Endometrial microvascular endothelial cells (primary cell): ENCODE results near the gene DGKD. TPM values are rescaled to one million over a fixed set of nuclear protein-coding genes. Genes with fewer than 3 reads are reported as not detected.
"Not testable (repeated sequence)": the region's sequence is repeated elsewhere in the genome, so short reads cannot be mapped to it uniquely, and the experiment has no call there.

Experiments used
- in situ Hi-C: cut with HindIII; loops from 2 replicates; pipeline ENCODE4 v1.10.0; 2017; ENCODE audit warnings: low sequenced_read_pairs, low pct_unique_long_range_greater_than_20kb; ENCODE audit errors: inconsistent ontology term
- total RNA-seq: library from RNA; depleted of rRNA; stranded (reverse); fragments of >200 nt; gene quantifications from one replicate; pipeline ENCODE4 v1.2.3, GENCODE V29; 2015; ENCODE audit errors: inconsistent ontology term

The DGKD gene
- total RNA-seq, 1 donor from 2014 or later = 4.7 TPM

DNA sequence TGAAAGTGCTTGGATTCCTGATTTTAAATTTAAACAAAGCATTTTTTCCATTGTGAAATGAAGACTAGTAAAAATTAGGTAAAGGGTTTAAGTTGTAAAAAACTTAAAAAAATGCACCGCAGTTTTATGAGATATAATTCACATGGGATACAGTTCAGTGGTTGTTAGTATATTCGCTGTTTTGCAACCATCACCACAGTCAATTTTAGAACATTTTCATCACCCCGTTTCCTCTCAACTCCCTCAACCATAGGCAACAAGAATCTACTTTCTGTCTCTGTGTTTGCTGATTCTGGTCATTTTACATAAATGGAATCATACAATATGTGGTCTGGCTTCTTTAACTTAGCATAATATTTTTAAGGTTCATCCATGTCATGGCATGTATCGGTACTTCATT, 4.0 kb downstream of the DGKD start:
- in situ Hi-C loops = no loop called here

DNA sequence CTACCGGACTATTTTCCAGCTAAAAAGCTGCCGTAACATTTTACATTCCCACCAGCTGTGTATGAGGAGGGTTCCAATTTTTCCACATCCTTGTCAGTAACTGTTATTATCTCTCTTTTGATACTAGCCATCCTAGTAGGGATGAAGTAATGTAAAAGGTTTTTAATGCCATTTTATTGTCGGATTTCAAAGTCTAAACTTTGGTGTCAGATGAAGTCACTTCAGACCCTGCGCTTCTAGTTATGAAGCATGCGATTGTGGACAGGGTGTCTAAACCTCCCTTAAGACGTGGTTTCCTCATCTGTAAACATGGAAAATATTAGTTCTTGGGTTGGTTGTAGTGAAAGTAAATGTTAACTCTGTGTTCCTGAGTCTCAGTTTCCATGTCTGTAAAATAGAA, 4.7 kb downstream of the DGKD start:
- in situ Hi-C loops = no loop called here

DNA sequence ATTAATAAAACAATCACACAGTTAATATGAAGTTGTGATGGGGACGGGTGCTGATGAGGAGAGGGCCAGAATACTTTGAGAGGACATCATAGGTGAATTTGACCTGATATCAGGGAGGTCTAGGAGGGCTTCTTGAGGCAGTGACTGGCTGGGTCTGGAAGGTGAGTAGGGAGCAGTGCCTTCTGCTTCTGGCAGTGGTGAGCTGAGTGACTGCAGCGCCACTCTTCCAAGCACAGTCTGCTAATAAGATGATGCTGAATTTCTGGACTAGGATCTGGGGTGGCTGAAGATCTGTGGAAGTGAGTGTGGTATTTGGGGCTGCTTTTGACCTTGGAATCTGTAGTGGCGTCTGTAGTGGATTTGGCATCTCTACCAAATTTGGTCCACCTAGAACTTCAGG, 5.5 kb downstream of the DGKD start:
- in situ Hi-C loops = no loop called here

DNA sequence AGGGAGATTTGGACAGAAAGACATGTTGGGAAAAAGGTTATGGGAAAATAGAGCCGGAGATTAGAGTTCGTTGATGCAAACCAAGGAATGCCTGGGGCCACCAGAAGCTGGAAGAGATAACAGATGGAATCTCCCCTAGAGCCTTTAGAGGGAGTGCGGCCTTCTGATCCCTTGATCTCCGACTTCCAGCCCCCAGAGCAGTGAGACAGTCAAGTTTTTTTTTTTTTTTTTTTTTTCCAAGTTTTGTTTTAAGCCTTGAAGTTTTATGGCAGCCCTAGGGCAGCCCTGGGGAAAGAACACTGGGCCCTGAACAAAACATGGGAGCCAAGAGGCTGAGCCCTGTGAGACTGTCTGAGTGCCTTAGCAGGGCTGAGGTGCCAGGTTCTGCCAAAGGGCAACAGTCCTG, 6.5 kb downstream of the DGKD start:
- in situ Hi-C loops = no loop called here

DNA sequence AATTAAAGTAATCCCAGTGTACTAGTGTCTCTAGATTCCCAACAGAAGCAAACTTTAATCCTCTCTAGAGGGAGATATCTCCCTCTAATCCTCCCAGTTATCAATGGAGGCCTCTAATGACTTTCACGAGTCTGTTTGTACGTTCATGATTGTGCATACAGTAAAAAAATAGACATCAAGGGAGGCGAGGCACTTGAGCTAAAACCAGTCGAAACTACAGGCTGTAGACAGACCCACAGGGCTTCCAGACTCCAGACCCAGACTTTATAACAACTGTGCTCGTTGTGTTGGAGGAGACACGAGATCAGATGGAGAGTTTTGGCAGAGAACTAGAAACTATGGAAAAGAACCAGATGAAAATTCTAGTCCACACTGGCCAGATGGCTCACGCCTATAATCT, 7.0 kb downstream of the DGKD start:
- in situ Hi-C loops = no loop called here

DNA sequence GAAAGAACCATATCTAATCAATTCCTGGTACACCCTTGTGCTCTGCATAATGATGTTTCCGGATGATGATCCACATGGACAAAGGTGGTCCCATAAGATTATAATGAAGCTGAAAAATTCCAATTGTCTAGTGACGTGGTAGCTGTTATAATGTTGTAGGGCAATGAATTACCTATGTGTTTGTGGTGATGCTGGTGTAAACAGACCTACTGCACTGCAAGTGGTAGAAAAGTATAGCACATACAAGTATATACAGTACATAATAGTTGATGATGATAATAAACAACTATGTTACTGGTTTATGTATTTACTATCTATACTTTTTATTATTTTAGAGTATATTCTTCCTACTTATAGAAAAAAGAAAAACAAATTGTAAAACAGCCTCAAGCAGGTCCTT, 8.4 kb downstream of the DGKD start:
- in situ Hi-C loops = no loop called here

DNA sequence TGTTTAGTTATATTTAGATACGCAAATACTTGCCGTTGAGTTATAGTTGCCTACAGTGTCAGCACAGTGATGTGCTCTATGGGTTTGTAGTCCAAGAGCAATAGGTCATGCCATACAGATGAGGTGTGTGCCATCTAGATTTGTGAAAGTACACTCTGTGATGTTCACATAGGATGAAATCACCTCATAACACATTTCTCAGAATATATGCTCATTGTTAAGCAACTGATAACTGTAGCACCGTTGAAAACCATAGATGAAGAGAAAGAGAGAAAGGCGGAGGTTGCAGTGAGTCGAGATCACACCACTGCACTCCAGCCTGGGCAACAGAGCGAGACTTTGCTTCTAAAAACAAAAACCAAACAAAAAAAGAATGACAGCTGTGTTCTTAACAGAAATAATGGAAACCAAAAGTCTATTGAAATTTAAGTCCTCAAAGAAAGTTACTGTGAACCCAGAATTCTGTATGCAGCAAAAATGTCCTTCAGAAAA, 9.5 kb downstream of the DGKD start:
- in situ Hi-C loops = no loop called here

DNA sequence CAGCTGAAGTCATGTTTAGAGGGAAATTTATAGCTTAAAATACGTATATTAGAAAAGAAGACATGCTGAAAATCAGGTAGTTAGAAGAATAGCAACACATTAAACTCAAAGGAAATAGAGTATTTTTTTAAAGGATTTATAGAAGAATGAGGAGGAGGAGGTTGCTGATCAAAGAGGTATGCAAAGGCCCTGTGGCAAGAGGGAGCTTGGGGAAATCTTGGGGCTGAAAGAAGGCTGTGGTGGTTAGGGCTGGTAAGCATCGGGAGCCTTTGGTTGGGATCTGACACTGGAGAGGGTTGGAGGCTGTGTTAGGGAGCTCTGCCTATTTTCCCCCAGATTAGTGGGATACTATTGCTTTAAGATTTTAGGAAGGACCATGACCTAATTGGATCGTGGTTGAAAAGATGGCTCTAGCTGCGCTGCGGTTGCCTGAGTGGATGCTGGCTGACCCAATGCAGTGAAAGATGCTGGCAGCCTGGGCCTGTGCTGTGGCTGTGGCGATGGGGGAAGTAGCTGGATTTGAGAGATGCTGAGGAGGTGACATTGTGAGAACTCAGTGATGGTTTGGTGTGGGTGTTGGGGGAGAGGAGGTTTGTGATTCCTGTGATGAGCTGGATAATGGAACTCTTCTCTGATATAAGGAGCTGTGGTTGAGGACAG, 11.7 kb downstream of the DGKD start:
- in situ Hi-C loops = no loop called here

DNA sequence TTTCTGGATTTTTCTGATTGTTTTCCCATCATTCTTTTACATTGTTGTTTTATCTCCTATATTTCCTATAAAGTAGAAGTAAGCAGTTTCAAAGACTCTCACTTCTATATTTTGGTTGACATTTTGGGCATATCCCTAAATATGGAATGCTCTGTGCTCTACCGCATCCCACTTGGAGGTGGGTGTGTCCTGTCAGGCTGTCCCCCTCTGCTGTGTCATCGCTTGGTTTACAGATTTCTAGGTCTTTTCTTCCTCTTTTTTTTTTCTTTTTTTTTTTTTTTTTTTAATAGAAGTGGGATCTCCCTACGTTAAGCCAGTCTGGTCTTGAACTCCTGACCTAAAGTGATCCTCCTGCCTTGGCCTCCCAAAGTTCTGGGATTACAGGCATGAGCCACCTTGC, 13.3 kb downstream of the DGKD start:
- in situ Hi-C loops = no loop called here

DNA sequence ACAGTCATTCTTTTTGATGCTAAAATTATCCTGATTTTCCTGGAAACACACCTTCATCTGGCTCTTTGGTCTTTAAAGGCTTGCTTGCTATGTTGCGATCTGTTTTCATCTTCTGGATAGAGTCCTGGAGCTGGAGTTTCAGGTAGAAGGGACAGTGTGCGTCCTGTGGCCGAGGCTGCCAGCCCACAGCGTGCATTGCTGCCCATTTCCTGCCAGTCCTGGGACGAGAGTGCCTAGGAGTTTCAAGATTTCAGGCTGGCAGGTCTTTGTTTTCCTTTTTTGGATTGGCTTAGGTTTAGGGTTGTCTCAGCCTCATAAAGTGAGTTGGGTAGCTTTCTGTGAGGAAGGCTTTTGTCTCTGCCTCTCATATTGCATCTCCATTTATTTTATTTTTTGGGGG, 14.5 kb downstream of the DGKD start:
- in situ Hi-C loops = no loop called here

DNA sequence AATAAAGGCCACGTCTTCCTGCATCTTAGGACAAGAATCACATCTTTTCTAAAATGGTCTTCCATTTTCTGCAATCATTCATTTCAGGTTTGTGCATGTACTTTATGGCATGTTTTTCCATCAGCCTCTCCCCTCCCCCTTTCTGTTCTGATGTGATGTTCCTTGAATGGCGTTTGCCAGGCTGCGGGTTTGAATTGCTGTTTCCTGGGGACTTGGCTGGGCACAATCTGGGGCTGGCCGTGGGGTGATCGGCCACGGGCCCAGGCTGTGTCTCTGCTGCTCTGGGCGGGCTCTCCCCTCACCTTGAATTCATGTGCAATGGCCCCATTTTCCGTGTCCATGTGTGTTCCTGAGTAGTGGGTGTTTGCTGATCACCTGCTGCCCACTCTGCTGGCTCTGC, 15.2 kb downstream of the DGKD start:
- in situ Hi-C loops = no loop called here

DNA sequence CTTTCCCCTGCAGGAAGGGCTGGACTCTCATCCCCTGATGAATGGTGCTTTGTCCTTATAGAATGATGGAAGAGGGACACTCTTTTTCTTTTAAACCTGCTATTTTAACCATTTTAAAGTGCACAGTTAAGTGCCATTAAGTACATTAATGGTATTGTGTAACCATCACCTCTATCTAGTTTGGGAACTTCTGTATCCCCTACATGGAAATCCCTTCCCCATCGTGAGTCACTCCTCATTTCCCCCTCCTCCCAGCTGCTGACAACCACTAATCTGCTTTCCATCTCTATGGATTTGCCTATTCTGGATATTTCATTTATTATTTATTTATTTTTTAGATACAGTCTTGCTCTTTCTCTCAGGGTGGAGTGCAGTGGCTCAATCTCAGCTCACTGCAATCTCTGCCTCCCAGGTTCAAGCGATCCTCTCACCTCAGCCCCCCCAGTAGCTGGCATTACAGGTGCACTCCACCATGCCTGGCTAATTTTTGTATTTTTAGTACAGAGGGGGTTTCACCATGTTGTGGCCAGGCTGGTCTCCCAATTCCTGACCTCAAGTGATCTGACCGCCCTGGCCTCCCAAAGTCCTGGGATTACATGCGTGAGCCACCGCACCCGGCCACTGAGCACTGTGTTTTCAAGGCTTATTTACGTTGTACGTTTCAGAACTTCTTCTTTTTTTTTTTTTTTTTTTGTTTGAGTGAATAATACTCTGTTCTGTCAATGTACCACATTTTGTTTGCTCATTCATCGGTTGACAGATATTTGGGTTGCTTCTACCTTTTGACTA, 15.8 kb downstream of the DGKD start:
- in situ Hi-C loops = no loop called here

DNA sequence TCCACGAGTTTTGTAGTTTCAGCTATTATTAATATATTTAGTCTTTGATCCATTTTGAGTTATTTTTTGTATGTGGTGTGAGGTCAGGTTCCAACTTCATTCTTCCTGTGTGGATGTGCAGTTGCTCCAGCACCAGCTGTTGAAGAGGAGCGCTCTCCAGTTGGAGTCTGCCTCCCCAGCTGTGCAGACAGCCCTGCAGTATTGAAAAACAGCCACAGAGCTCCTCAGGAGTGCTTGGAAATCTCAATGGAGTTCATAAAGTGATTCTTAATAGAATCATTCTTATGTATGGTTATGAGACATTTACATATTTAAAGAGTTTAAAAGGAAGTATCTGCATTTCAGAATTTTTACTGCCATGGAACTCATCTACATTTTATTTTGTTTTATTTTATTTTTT, 17.3 kb downstream of the DGKD start:
- in situ Hi-C loops = no loop called here

DNA sequence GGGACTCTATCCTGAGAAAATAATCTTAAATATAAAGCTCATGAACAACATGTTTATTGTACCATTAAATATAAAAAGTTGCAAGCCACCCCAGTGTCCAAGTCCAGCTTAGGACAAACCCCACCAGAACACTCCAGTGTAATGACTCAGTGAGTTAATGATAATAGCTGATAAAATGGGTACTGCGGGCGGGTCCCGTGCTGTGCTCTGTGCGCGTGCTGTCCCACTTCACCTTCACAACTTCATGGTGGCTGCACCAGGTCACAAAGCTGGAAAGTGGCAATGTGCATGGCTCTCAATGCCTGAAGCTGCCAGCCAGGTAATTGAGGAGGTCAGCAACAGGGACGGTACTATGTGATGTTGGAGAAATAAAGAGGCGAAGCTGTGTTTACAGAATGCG, 18.6 kb downstream of the DGKD start:
- in situ Hi-C loops = no loop called here

DNA sequence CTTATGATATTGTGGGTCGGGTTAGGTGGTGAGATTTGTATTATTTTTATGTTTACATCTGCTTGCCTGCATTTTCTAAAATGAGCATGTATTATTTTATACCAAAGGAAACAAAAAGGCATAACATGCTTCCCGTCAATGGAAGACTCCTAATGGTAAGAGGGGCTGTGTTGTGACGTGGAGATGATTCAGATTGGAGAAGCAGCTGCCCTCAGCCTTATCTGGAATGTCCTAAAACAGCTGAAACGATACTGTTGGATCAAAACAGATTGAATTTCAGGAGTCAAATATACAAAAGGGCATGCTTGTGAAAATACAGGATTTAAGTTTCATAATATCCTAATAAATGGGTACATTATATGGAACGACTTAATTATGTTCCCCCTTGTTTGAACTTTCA, 19.0 kb downstream of the DGKD start:
- in situ Hi-C loops = no loop called here

DNA sequence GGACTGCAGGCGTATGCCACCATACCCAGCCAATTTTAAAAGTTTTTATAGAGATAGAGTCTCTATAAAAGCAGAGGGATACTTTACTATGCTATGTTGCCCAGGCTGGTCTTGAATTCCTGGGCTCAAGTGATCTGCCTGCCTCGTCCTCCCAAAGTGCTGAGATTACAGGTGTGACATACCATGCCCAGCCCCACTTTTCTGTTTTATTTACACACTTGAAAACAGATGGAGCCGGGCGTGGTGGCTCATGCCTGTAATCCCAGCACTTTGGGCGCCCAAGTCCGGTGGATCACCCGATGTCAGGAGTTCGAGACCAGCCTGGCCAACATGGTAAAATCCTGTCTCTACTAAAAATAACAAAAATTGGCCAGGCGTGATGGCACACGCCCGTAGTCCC, 20.5 kb downstream of the DGKD start:
- in situ Hi-C loops = not testable (repeated sequence)

DNA sequence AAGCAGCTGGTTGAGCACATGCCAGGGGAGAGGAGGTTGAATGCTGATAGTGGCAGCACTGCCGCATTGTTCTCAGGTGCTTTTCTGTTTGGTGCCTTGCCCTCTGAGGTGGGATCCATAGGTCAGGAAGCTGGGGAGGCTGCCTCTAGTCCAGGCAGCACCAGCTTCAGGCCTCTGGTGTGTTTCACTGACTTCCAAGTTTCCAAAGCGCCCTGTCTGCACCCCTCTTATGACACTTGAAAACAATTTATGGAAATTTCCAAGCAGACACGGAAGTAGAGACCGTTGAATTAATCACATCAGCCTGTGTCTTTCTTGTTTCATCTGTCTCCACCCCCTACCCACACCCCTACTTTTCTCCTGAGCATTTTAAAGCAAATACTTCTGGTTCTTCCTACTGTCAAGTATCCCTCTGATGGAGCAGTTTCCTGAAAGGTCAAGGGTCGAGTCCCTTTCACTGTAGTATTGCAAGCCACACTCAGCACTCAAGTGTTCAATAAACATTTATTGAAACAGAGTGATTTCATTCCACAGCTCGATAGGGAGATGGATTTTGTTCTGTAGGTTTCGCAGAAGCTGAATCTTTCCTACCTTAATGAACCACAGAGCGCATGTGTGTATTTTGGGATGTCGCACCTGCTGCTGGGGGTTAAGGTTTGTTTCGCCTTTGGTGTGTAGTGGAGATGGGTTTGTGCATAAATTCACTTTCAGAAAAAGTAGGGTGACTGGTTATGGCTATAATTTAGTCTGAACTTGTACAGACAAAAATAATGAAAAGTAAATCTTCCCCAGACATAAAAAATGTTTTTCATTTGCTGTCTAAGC, 21.4 kb downstream of the DGKD start:
- in situ Hi-C loops = no loop called here

DNA sequence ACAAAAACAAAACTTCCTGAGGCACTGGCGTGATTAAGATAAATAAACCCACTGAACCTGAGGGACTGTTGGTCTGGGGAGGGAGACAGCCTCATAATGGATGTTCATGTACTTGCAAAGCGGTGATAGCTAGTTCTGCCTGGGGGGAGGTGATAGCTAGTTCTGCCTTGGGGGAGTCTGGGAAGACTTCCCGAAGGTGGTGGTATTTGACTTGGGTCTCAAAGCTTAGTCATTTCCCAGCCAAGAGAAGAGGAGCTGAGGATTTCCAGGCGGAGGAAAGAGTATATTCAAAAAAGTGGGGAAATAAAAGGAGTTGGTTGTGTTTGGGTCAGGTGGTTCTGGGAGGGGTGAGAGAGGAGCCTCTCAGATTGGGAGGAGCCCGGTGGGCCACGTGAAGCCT, 24.7 kb downstream of the DGKD start:
- in situ Hi-C loops = no loop called here

DNA sequence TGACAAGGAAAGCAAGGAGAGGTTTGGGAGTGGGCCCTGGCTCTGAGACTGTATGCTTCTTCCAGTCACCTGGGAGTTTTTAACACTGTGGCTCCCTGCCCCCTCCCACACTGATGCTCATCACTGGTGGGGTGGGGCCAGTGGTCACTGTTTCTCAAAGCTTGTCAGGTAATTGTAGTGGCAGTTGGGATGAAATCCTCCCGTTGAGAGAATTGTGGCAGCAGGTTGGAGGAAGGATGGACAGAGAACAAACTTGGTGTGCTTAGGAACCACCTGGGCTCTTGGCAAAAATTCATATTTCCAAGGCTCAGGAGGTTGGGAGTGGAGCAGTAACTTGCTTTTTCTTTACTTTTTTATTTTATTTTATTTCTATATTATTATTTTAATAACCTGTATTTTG, 25.1 kb downstream of the DGKD start:
- in situ Hi-C loops = no loop called here
